OCI-LY3 (cell line): ENCODE measurements around the gene HRAS.

Experiments used
- H2AFZ ChIP-seq: fragments of 200-600, 300-600 bp; shearing (Covaris generic); 2 replicates; pipeline ENCODE4 v1.6.0; 2014; ENCODE audit warnings: antibody characterized with exemption, low read depth, low read length
- H3K27ac ChIP-seq: fragments of 200-600, 300-600 bp; sonication (generic); 2 replicates; pipeline ENCODE4 v1.5.1; 2014; ENCODE audit warnings: mild to moderate bottlenecking, low read length, moderate library complexity, mixed read lengths
- H3K27me3 ChIP-seq: fragments of 200-600, 300-600 bp; sonication (generic); 2 replicates; pipeline ENCODE4 v1.6.1; 2014; ENCODE audit warnings: low read depth, low read length, mixed read lengths
- H3K36me3 ChIP-seq: fragments of 200-600, 300-600 bp; sonication (generic); replicated peaks from 2 replicates; pipeline ENCODE3; 2014; ENCODE audit warnings: low read depth, low read length, mixed read lengths
- H3K4me1 ChIP-seq: fragments of 300-600, 200-600 bp; sonication (generic); 2 replicates; pipeline ENCODE4 v1.6.1; 2014; ENCODE audit warnings: low read length, mixed read lengths
- H3K4me2 ChIP-seq: fragments of 200-600, 300-600 bp; sonication (generic); 2 replicates; pipeline ENCODE4 v1.6.1; 2014; ENCODE audit warnings: low read length, mixed read lengths
- H3K4me3 ChIP-seq: fragments of 300-600, 200-600 bp; sonication (generic); 2 replicates; pipeline ENCODE4 v1.5.1; 2014; ENCODE audit warnings: antibody characterized with exemption, mild to moderate bottlenecking, low read length, moderate library complexity
- H3K79me2 ChIP-seq: fragments of 300-600, 200-600 bp; shearing (Covaris generic); 2 replicates; pipeline ENCODE4 v1.6.1; 2014; ENCODE audit warnings: mild to moderate bottlenecking, low read length, mixed read lengths
- H3K9ac ChIP-seq: fragments of 300-600, 200-600 bp; shearing (Covaris generic); 2 replicates; pipeline ENCODE4 v1.6.0; 2014; ENCODE audit warnings: mild to moderate bottlenecking, low read length, moderate library complexity
- H3K9me3 ChIP-seq: fragments of 200-600, 300-600 bp; shearing (Covaris generic); 2 replicates; pipeline ENCODE4 v1.6.1; 2014; ENCODE audit warnings: low read length, mixed read lengths; ENCODE audit not compliant: insufficient read depth
- H4K20me1 ChIP-seq: fragments of 200-600, 300-600 bp; sonication (generic); 2 replicates; pipeline ENCODE4 v1.6.1; 2016; ENCODE audit warnings: low read length, mixed read lengths; ENCODE audit not compliant: insufficient read depth
- EZH2phosphoT487 ChIP-seq: fragments of 200-600 bp; shearing (Covaris generic); IDR thresholded peaks from 2 replicates; pipeline ENCODE4 v1.6.1; 2018; ENCODE audit warnings: antibody characterized with exemption, mixed run types, low read depth
- TF ChIP-seq, protein P1 (sequence below): fragments of 200-600, 300-600 bp; sonication (generic); IDR thresholded peaks from 2 replicates; pipeline ENCODE4 v1.5.1; 2014; ENCODE audit warnings: antibody characterized with exemption, low read length, low read depth

Gene HRAS

DNA sequence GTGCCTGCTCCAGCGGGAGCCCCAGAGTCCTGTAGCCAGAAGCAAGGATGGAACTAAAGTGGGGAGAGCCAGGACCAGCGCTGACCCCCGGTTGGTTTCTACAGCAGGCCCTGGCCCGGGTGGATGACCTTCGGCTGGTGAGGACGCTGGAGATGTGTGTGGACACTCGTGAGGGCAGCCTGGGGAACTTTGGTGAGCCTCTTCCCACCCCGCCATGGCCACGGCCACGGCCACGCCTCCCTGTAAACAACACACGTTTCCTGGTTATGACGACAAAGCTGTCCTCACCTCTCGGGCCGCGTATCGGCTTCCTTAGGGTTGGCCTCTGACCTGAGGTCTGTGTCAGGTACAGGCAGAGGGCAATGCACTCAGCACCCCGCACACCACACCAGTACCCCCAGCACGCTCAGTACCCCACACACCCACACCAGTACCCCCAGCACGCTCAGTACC lies 6.1 kb upstream of the HRAS start:
- Histone ChIP-seq H3K4me3 (no peak overlapping the region), H4K20me1 (no peaks in the 10 kb centered on the region), H3K9ac (no peak overlapping the region), H2AFZ (no peak overlapping the region), H3K4me1 (peaks cover 14% of the 10 kb centered on the region; the same call in 1 of the 2 replicates), H3K4me2 (no peak overlapping the region), H3K27me3 (no peaks in the 10 kb centered on the region), H3K36me3 (no peaks in the 10 kb centered on the region), H3K27ac (no peak overlapping the region), H3K9me3 (no peaks in the 10 kb centered on the region), H3K79me2 (no peaks in the 10 kb centered on the region)
- TF ChIP-seq, protein P1, sequence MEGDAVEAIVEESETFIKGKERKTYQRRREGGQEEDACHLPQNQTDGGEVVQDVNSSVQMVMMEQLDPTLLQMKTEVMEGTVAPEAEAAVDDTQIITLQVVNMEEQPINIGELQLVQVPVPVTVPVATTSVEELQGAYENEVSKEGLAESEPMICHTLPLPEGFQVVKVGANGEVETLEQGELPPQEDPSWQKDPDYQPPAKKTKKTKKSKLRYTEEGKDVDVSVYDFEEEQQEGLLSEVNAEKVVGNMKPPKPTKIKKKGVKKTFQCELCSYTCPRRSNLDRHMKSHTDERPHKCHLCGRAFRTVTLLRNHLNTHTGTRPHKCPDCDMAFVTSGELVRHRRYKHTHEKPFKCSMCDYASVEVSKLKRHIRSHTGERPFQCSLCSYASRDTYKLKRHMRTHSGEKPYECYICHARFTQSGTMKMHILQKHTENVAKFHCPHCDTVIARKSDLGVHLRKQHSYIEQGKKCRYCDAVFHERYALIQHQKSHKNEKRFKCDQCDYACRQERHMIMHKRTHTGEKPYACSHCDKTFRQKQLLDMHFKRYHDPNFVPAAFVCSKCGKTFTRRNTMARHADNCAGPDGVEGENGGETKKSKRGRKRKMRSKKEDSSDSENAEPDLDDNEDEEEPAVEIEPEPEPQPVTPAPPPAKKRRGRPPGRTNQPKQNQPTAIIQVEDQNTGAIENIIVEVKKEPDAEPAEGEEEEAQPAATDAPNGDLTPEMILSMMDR, result no peak
- TF ChIP-seq EZH2phosphoT487, result no peak

DNA sequence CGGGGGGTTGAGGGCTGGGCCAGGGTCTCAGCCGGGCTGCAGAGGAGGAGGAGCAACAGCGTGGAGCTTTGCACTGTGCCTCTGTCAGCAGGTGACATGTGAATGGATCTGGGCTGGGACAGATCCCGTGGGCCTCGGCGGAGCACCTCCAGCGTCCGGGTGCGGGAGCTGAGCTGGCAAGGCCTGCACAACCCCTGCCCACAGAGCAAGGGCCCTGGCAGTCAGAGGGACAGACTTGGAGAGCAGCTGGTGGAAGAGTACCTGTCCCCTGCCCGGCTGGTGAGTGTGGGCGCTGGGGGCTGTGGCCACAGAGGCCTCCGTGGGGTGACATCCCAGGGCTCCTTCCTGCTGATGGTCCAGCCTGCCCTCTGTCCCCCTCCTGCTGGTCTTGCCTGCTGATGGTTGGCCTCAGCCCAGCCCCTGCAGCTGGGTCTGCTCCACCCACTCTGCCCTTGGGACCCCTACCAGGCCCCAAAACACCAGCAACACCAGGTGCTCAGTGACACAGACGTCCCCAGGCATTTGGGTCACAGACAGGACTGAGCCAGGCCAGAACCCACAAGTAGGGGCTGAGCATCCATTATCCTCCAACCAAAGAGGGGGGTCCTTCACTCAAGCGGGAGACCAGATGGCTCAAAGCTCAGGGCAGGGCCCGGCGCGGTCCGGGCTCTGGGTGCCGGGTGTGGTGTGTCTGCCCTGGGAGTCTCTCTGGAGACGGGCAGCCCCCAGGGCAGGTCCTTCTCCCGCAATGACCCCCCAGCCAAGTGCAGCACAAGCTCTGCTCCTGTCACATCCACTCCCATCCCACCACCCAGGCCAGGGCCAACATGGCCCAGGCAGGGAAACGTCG lies 5.4 kb upstream of the HRAS start:
- H3K4me1 ChIP-seq, result peaks cover 14% of the 10 kb centered on the region; the same call in 1 of the 2 replicates
- H3K9ac ChIP-seq, result no peak overlapping the region
- no peaks in the 10 kb centered on the region for H3K27me3 ChIP-seq
- no peaks in the 10 kb centered on the region for H4K20me1 ChIP-seq
- H2AFZ ChIP-seq, result no peak overlapping the region
- H3K4me2 ChIP-seq, result no peak overlapping the region
- H3K79me2 ChIP-seq, result no peaks in the 10 kb centered on the region
- no peaks in the 10 kb centered on the region for H3K36me3 ChIP-seq
- H3K4me3 ChIP-seq, result no peak overlapping the region
- no peak overlapping the region for H3K27ac ChIP-seq
- no peak for TF ChIP-seq EZH2phosphoT487
- no peaks in the 10 kb centered on the region for H3K9me3 ChIP-seq

DNA sequence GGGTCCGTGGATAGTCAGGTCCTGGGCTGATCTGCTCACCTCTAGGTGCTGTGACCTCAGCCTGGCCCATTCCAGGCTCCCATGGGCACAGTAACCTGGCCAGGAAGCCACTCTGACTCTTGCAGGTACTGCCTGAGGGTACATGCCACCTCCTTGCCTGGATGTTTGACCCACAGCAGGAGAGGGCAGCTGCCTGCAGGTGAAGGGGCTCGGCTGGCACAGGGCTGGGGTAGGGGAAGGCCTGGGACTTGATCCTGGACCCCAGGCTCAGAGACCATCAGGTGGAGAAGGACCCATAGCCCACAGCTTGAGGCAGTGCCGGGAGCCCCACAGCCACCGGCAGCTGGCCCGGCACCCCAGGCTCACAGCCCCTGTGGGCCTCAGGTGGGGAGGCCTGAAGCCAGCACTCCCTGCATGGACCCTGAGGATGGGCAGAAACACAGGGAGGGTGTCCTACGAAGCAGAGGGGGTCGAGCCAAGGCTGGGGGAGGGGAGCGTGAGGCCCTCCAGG lies 4.7 kb upstream of the HRAS start:
- H3K4me3 ChIP-seq, result no peak overlapping the region

DNA sequence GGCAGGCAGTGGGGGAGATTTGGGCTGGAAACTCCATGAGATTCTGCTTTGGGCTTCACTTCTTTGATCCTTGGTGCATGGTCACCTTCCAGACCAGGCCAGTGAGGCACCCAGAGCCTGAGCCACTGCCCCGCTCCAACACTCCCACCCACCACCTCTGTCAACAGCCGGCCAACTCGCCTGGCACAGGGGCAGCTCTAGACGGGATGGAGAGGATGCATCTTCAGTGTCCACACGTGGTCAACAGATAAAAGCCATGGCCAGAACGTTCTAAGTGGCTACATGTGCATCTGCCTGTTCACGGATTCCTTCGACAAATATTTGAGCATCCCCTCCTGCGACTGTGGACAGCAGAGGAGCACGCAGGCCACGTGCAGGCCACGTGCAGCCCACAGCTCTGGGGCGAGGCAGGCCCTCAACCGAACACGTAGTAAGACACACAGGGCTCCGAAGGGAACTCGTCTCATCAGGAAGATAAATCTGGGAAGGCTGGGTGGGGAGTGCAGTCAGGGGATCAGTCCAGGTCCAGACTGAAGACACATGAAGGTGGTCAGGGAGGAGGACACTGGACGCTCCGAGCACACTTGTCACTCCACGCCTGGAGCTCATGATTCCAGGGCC lies 3.2 kb upstream of the HRAS start:
- Histone ChIP-seq H3K79me2 (peaks cover 12% of the 10 kb centered on the region), H3K4me2 (peak overlapping the region; percentile 92; the same call in 1 of the 2 replicates), H3K27ac (no peak overlapping the region), H3K9ac (no peak overlapping the region), H4K20me1 (peaks cover 10% of the 10 kb centered on the region), H3K9me3 (no peaks in the 10 kb centered on the region), H2AFZ (no peak overlapping the region), H3K4me3 (no peak overlapping the region), H3K36me3 (no peaks in the 10 kb centered on the region), H3K4me1 (peaks cover 20% of the 10 kb centered on the region; the same call in 1 of the 2 replicates), H3K27me3 (no peaks in the 10 kb centered on the region)
- TF ChIP-seq, protein P1, result no peak
- TF ChIP-seq EZH2phosphoT487, result no peak

More for the DNA sequence above, 4.7 kb upstream of the HRAS start:
- Histone ChIP-seq H3K4me2 (no peak overlapping the region), H4K20me1 (no peaks in the 10 kb centered on the region), H3K27ac (no peak overlapping the region), H3K9ac (no peak overlapping the region), H2AFZ (no peak overlapping the region), H3K36me3 (no peaks in the 10 kb centered on the region), H3K79me2 (no peaks in the 10 kb centered on the region), H3K27me3 (no peaks in the 10 kb centered on the region), H3K4me1 (peaks cover 14% of the 10 kb centered on the region; the same call in 1 of the 2 replicates), H3K9me3 (no peaks in the 10 kb centered on the region)
- TF ChIP-seq, protein P1, result no peak
- TF ChIP-seq EZH2phosphoT487, result no peak
